ENCODE measurements around the gene TPP1. TPM values are rescaled to one million over a fixed set of nuclear protein-coding genes. Genes with fewer than 3 reads are reported as not detected.

TPP1 gene
- polyA plus RNA-seq, 3 donors = 218 to 359 (median 271) TPM

DNA sequence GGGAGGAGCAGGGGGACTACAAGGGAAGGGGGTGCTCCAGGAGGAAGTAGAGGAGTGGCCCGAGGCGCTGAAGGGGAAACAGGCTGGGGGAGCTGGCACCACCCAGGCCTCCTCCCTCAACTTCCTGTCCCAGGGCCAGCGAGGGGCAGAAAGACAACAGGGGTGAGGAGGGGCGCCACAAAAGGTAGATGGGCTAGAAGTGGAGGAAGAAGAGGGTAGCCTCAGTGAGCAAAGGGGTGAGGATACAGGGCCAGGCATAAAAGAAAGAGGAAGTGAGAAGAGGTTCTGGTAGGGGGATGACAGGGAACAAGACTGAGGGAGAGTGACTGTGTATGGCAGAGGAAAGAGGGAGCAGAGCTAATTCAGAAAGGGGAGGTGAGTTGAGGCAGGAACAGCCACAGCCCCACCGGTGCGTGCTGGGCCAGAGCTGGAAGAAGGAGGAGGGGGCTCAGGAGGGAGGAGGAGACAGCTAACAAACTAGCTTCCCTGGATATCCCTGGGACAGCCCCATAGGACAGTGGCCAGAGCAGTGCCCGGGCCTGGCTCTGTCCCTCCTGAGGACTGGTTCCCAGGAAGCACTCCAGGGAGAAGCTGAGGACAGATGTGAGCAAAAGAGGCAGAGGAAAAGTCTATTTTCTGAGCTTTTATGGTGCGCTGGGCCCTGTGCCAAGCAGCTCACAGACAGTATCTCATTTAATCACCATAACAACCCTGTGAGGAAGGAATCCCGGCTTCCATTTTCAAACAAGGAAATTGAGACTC lies 27.9 kb upstream of the TPP1 start:
- H3K4me3 Mint-ChIP-seq = no peak overlapping the region
- H3K27me3 ChIP-seq (ENCODE audit: control insufficient read depth in 2 of 2, insufficient read depth in 2 of 2, low read length in 2 of 2) = no peaks in the 10 kb centered on the region
- peak; percentile 57 to 74 (median 59) for DNase-seq
- WGBS (ENCODE audit: insufficient coverage) = 25% methylated on average over 4 of the region's 9 CpGs
- peak overlapping the region; percentile 65 for H3K4me2 ChIP-seq (replicated peaks; ENCODE audit: extremely low read depth, low read length, poor library complexity, severe bottlenecking)
- H3K27ac Mint-ChIP-seq = no peak overlapping the region
- H3K4me1 Mint-ChIP-seq = no peaks in the 10 kb centered on the region
- peaks cover 35 to 36% of the 10 kb centered on the region in 2 donors for H3K4me1 ChIP-seq (ENCODE audit: control insufficient read depth in 1 of 2, insufficient read depth in 2 of 2, low read length in 2 of 2)
- no peaks in the 10 kb centered on the region for H3K9me3 Mint-ChIP-seq
- H3K9ac ChIP-seq (ENCODE audit: insufficient read depth, low read length, poor library complexity, severe bottlenecking) = peak overlapping the region; percentile 30
- intact Hi-C loops (cut with micrococcal nuclease) = no loop called here
- no peaks in the 10 kb centered on the region for H3K36me3 Mint-ChIP-seq
- H3K27me3 Mint-ChIP-seq (ENCODE audit: low read depth in 3 of 3) = peaks cover 0 to 2% (median 0%) of the 10 kb centered on the region in 3 donors
- H3K79me2 ChIP-seq (ENCODE audit: insufficient read depth, low read length) = no peaks in the 10 kb centered on the region
- no peaks in the 10 kb centered on the region for H3K9me3 ChIP-seq (replicated peaks in 1 of 2; ENCODE audit: control insufficient read depth in 1 of 2, insufficient read depth in 1 of 2, low read length in 2 of 2)
- H2AFZ ChIP-seq (ENCODE audit: insufficient read depth, low read depth, low read length, poor library complexity, severe bottlenecking) = peak overlapping the region; percentile 72
- H3K27ac ChIP-seq (ENCODE audit: low read depth in 1 of 2, low read length in 2 of 2) = peak overlapping the region; percentile 78 to 80
- TF ChIP-seq CTCF (IDR thresholded peaks at IDR 0.05) = no peak
- H3K36me3 ChIP-seq (replicated peaks in 1 of 2; ENCODE audit: control insufficient read depth in 1 of 2, insufficient read depth in 2 of 2, low read length in 2 of 2) = no peaks in the 10 kb centered on the region
- H3K4me3 ChIP-seq (replicated peaks in 1 of 3; ENCODE audit: low read depth in 2 of 3, low read length in 3 of 3) = peak overlapping the region; percentile 2 to 60 (median 8)
- H4K20me1 ChIP-seq (ENCODE audit: insufficient read depth, low read length) = no peaks in the 10 kb centered on the region

DNA sequence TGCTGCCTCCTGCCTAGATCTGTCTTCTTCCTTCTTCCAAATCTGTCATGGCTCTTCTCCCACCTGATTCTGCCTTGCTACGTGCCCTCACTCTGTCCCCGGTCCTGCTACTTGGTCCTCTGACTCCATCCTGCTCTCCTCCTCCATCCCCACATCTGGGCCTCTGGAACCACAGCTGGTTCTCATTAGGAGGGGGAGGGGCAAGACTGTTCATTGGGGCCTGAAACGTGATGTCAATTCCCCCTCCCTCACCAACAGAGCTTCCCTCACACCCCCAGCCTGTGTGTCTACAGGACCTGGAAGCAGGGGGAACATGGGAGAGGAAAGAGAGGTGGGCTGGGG lies 27.3 kb upstream of the TPP1 start:
- H3K27me3 Mint-ChIP-seq (ENCODE audit: low read depth in 3 of 3) = peaks cover 0 to 2% (median 0%) of the 10 kb centered on the region in 3 donors
- Histone ChIP-seq H3K27me3 (ENCODE audit: control insufficient read depth in 2 of 2, insufficient read depth in 2 of 2, low read length in 2 of 2) (no peaks in the 10 kb centered on the region), H2AFZ (ENCODE audit: insufficient read depth, low read depth, low read length, poor library complexity, severe bottlenecking) (peak overlapping the region; percentile 72), H3K4me1 (ENCODE audit: control insufficient read depth in 1 of 2, insufficient read depth in 2 of 2, low read length in 2 of 2) (peaks cover 33 to 36% of the 10 kb centered on the region in 2 donors), H3K9me3 (replicated peaks in 1 of 2; ENCODE audit: control insufficient read depth in 1 of 2, insufficient read depth in 1 of 2, low read length in 2 of 2) (no peaks in the 10 kb centered on the region), H3K36me3 (replicated peaks in 1 of 2; ENCODE audit: control insufficient read depth in 1 of 2, insufficient read depth in 2 of 2, low read length in 2 of 2) (no peaks in the 10 kb centered on the region), H3K9ac (ENCODE audit: insufficient read depth, low read length, poor library complexity, severe bottlenecking) (peak overlapping the region; percentile 30), H3K79me2 (ENCODE audit: insufficient read depth, low read length) (no peaks in the 10 kb centered on the region), H3K4me2 (replicated peaks; ENCODE audit: extremely low read depth, low read length, poor library complexity, severe bottlenecking) (peak overlapping the region; percentile 65), H4K20me1 (ENCODE audit: insufficient read depth, low read length) (no peaks in the 10 kb centered on the region), H3K27ac (ENCODE audit: low read depth in 1 of 2, low read length in 2 of 2) (peak overlapping the region; percentile 78 to 80), H3K4me3 (replicated peaks in 1 of 3; ENCODE audit: low read depth in 2 of 3, low read length in 3 of 3) (peak overlapping the region in 1 of 3 experiments; percentile 60)
- no peaks in the 10 kb centered on the region for H3K4me1 Mint-ChIP-seq
- WGBS (ENCODE audit: insufficient coverage) = 20% methylated on average over 1 of the region's 3 CpGs
- intact Hi-C loops (cut with micrococcal nuclease) = no loop called here
- no peak for TF ChIP-seq CTCF (IDR thresholded peaks at IDR 0.05)
- H3K4me3 Mint-ChIP-seq = no peak overlapping the region
- no peak for DNase-seq
- H3K9me3 Mint-ChIP-seq = no peaks in the 10 kb centered on the region
- H3K36me3 Mint-ChIP-seq = no peaks in the 10 kb centered on the region
- no peak overlapping the region for H3K27ac Mint-ChIP-seq
